ENCODE results near the gene SOCS3.

SOCS3 gene

DNA sequence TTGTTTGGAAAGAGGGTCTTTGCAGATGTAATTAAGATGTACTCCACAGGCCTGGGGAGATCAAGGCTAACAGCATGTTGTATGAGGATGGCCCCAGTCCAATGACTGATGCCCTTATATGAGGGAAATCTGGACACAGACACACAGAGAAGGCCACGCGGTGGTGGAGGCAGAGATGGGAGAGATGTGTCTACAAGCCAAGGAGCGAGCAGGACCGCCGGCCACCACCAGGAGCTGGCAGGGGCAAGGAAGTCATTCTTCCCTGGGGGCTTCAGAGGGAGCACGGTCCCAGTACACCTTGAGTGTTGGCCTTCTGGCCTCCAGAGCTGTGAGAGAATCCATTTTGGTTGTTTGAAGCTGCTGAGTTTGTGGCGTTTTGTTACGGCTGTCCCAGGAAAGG is 14.7 kb downstream of the SOCS3 start:
- no peak overlapping the region for H3K27ac ChIP-seq (ENCODE audit: low read length)
- H4K20me1 ChIP-seq (ENCODE audit: insufficient read depth, low read length), result no peaks in the 10 kb centered on the region
- peaks cover 8% of the 10 kb centered on the region; the same call in 1 of the 2 replicates for H3K27me3 ChIP-seq (ENCODE audit: low read depth, low read length)
- no peak overlapping the region for H3K4me2 ChIP-seq (ENCODE audit: low read length)
- TF ChIP-seq, protein P1, sequence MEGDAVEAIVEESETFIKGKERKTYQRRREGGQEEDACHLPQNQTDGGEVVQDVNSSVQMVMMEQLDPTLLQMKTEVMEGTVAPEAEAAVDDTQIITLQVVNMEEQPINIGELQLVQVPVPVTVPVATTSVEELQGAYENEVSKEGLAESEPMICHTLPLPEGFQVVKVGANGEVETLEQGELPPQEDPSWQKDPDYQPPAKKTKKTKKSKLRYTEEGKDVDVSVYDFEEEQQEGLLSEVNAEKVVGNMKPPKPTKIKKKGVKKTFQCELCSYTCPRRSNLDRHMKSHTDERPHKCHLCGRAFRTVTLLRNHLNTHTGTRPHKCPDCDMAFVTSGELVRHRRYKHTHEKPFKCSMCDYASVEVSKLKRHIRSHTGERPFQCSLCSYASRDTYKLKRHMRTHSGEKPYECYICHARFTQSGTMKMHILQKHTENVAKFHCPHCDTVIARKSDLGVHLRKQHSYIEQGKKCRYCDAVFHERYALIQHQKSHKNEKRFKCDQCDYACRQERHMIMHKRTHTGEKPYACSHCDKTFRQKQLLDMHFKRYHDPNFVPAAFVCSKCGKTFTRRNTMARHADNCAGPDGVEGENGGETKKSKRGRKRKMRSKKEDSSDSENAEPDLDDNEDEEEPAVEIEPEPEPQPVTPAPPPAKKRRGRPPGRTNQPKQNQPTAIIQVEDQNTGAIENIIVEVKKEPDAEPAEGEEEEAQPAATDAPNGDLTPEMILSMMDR (IDR thresholded peaks at IDR 0.05; ENCODE audit: low read depth, low read length), result no peak
- TF ChIP-seq EZH2phosphoT487 (IDR thresholded peaks at IDR 0.05; ENCODE audit: low read depth), result no peak
- no peaks in the 10 kb centered on the region for H3K9me3 ChIP-seq (ENCODE audit: insufficient read depth, low read length)
- H2AFZ ChIP-seq (ENCODE audit: low read depth, low read length), result no peak overlapping the region
- no peaks in the 10 kb centered on the region for H3K36me3 ChIP-seq (replicated peaks; ENCODE audit: low read depth, low read length)
- H3K4me1 ChIP-seq (ENCODE audit: low read length), result peaks cover 69% of the 10 kb centered on the region
- H3K9ac ChIP-seq (ENCODE audit: low read length), result no peak overlapping the region
- no peak overlapping the region for H3K4me3 ChIP-seq (ENCODE audit: low read length)
- no peaks in the 10 kb centered on the region; the same call in 1 of the 2 replicates for H3K79me2 ChIP-seq (ENCODE audit: low read length)

DNA sequence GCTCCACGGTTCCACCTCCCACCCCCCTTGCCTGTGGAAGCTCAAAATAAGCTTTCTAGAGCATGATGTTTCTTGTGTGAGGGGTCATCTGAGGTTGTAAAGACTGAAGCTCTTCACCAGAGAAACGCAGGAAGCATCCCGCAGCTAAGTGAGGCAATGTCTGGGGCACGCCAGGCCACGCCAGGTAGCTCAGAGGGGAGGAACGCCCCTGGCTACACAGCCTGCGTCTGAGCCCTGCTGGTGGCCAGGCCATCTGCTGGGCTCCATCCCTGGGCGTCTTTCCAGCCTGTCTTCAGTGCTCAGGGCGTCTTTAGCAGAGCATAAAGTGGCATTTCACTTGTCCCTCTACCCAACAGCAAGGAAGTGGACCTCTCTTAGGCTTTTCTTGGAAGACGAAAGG is 15.2 kb downstream of the SOCS3 start:
- TF ChIP-seq, protein P1 (IDR thresholded peaks at IDR 0.05; ENCODE audit: low read depth, low read length), result no peak
- TF ChIP-seq EZH2phosphoT487 (IDR thresholded peaks at IDR 0.05; ENCODE audit: low read depth), result no peak
- Histone ChIP-seq H4K20me1 (ENCODE audit: insufficient read depth, low read length) (no peaks in the 10 kb centered on the region), H3K36me3 (replicated peaks; ENCODE audit: low read depth, low read length) (no peaks in the 10 kb centered on the region), H3K27me3 (ENCODE audit: low read depth, low read length) (peaks cover 8% of the 10 kb centered on the region; the same call in 1 of the 2 replicates), H3K79me2 (ENCODE audit: low read length) (no peaks in the 10 kb centered on the region; the same call in 1 of the 2 replicates), H3K9ac (ENCODE audit: low read length) (no peak overlapping the region), H3K9me3 (ENCODE audit: insufficient read depth, low read length) (no peaks in the 10 kb centered on the region), H3K4me3 (ENCODE audit: low read length) (no peak overlapping the region), H3K4me1 (ENCODE audit: low read length) (peaks cover 69% of the 10 kb centered on the region), H3K4me2 (ENCODE audit: low read length) (no peak overlapping the region), H3K27ac (ENCODE audit: low read length) (no peak overlapping the region), H2AFZ (ENCODE audit: low read depth, low read length) (no peak overlapping the region)

DNA sequence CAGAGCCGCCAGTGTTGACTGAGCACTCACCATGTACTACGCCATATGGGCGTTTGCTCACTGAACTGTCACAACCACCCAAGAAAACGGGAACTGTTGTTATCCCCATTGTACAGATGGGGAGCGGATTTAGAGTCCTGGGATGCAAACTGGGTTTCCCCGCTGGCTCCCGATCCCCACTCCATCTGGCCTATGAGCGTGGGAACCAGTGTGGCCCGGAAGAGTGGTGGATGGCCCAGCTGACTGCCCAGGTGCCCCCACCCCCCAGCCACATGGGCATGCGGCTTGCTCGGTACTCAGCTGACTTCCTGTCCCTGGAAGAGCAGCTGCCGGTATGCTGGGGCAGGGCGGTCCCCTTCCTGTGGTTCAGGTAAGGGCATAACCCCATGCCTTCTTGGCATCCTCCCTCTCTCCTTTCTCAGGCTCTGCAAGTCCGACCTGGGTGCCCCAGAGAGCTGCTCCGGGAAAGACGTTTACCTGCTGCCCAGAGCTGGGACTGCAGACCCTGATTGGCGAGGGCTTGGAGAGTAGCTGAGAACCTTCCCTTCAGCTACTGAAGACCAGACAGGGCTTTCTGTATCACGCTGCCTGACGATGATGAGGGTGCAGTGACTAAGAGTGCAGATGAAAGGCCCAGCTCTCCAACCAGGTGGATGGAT is 16.2 kb downstream of the SOCS3 start:
- Histone ChIP-seq H3K4me1 (ENCODE audit: low read length) (peaks cover 71% of the 10 kb centered on the region), H3K27ac (ENCODE audit: low read length) (peak overlapping the region; percentile 85), H3K79me2 (ENCODE audit: low read length) (no peaks in the 10 kb centered on the region; the same call in 1 of the 2 replicates), H3K4me3 (ENCODE audit: low read length) (peak overlapping the region; percentile 80), H3K9me3 (ENCODE audit: insufficient read depth, low read length) (no peaks in the 10 kb centered on the region), H3K36me3 (replicated peaks; ENCODE audit: low read depth, low read length) (no peaks in the 10 kb centered on the region), H3K9ac (ENCODE audit: low read length) (peak overlapping the region; percentile 85), H4K20me1 (ENCODE audit: insufficient read depth, low read length) (no peaks in the 10 kb centered on the region), H2AFZ (ENCODE audit: low read depth, low read length) (no peak overlapping the region), H3K4me2 (ENCODE audit: low read length) (peak overlapping the region; percentile 96), H3K27me3 (ENCODE audit: low read depth, low read length) (peaks cover 8% of the 10 kb centered on the region; the same call in 1 of the 2 replicates)
- TF ChIP-seq EZH2phosphoT487 (IDR thresholded peaks at IDR 0.05; ENCODE audit: low read depth), result no peak
- TF ChIP-seq, protein P1 (IDR thresholded peaks at IDR 0.05; ENCODE audit: low read depth, low read length), result no peak

DNA sequence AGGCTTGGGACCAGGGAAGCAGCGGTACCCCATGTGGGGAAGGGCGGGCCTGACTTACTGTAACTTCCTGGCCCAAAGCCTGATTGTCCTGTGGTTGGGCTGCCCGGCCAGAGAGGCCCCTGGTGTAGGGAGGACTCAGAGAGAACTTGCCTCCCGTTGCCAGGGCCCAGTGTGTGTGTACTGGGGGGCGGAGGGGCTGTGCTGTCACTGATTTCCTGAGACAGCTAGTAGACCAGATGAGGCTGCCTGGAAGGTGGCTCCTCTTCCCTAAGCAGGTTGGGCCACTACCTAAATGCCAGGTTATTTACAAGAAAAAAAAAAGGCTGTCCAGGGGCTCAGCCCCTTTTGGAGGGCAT is 16.7 kb downstream of the SOCS3 start:
- H3K4me1 ChIP-seq (ENCODE audit: low read length), result peaks cover 71% of the 10 kb centered on the region
- peak overlapping the region; percentile 85 for H3K27ac ChIP-seq (ENCODE audit: low read length)

More for the DNA sequence above, 16.7 kb downstream of the SOCS3 start:
- peak overlapping the region; percentile 80 for H3K4me3 ChIP-seq (ENCODE audit: low read length)
- peaks cover 6% of the 10 kb centered on the region; the same call in 1 of the 2 replicates for H3K27me3 ChIP-seq (ENCODE audit: low read depth, low read length)
- no peaks in the 10 kb centered on the region for H3K36me3 ChIP-seq (replicated peaks; ENCODE audit: low read depth, low read length)
- no peaks in the 10 kb centered on the region; the same call in 1 of the 2 replicates for H3K79me2 ChIP-seq (ENCODE audit: low read length)
- H2AFZ ChIP-seq (ENCODE audit: low read depth, low read length), result no peak overlapping the region
- no peaks in the 10 kb centered on the region for H4K20me1 ChIP-seq (ENCODE audit: insufficient read depth, low read length)
- TF ChIP-seq EZH2phosphoT487 (IDR thresholded peaks at IDR 0.05; ENCODE audit: low read depth), result no peak
- TF ChIP-seq, protein P1 (IDR thresholded peaks at IDR 0.05; ENCODE audit: low read depth, low read length), result no peak
- peak overlapping the region; percentile 96 for H3K4me2 ChIP-seq (ENCODE audit: low read length)
- peak overlapping the region; percentile 85 for H3K9ac ChIP-seq (ENCODE audit: low read length)
- no peaks in the 10 kb centered on the region for H3K9me3 ChIP-seq (ENCODE audit: insufficient read depth, low read length)
